HG02970 (cell line): Measurements from ENCODE around the gene AKT1S1.

Source experiments
- ATAC-seq: cut with Tn5 transposase; IDR thresholded peaks from one replicate; pipeline ENCODE4 v1.9.1; 2021; ENCODE audit warnings: mild to moderate bottlenecking, moderate library complexity, moderate number of reproducible peaks; ENCODE audit not compliant: unreplicated experiment, low FRiP score

Gene AKT1S1

GRCh38 chr19:49887037-49887664, 10.0 kb upstream of the AKT1S1 start:
- ATAC-seq, result no peak

- ATAC-seq, result no peak
These were observed 7.6 kb upstream of the AKT1S1 start for GRCh38 chr19:49884760-49885159.

GRCh38 chr19:49884109-49884508, 7.0 kb upstream of the AKT1S1 start:
- no peak for ATAC-seq

GRCh38 chr19:49883094-49883493, 5.9 kb upstream of the AKT1S1 start:
- ATAC-seq, result no peak

- ATAC-seq, result no peak
These were observed 5.5 kb upstream of the AKT1S1 start for GRCh38 chr19:49882643-49883042.

- ATAC-seq, result no peak
These were observed 4.7 kb upstream of the AKT1S1 start for GRCh38 chr19:49881672-49882394.

- no peak for ATAC-seq
These were observed 4.0 kb upstream of the AKT1S1 start for GRCh38 chr19:49881186-49881585.

- ATAC-seq, result no peak
These were observed 3.2 kb upstream of the AKT1S1 start for GRCh38 chr19:49880162-49880869.

- no peak for ATAC-seq
These were observed 2.2 kb upstream of the AKT1S1 start for GRCh38 chr19:49879243-49879963.

- no peak for ATAC-seq
These were observed 1.6 kb upstream of the AKT1S1 start for GRCh38 chr19:49878744-49879070.

- peak; percentile 39 for ATAC-seq
These were observed 956 bp upstream of the AKT1S1 start for GRCh38 chr19:49877879-49878743.

- peak; percentile 60 for ATAC-seq
These were observed 634 bp downstream of the AKT1S1 start for GRCh38 chr19:49876422-49877019.

- no peak for ATAC-seq
These were observed 1.2 kb downstream of the AKT1S1 start for GRCh38 chr19:49875857-49876421.

GRCh38 chr19:49875177-49875576, 2.0 kb downstream of the AKT1S1 start:
- ATAC-seq, result no peak

- ATAC-seq, result no peak
These were observed 2.5 kb downstream of the AKT1S1 start for GRCh38 chr19:49874503-49875157.

GRCh38 chr19:49873834-49874233, 3.3 kb downstream of the AKT1S1 start:
- no peak for ATAC-seq

GRCh38 chr19:49873129-49873521, 4.0 kb downstream of the AKT1S1 start:
- ATAC-seq, result no peak

- ATAC-seq, result no peak
These were observed 4.7 kb downstream of the AKT1S1 start for GRCh38 chr19:49872245-49873128.
